Amniotic stem cell (primary cell): ENCODE measurements around the gene IFITM1.
"Not testable (repeated sequence)": the region's sequence is repeated elsewhere in the genome, so short reads cannot be mapped to it uniquely, and the experiment has no call there.

ENCODE experiments used
- DNase-seq: peaks from one replicate; lab custom pipeline; 2025; lab: John Stamatoyannopoulos, UW

IFITM1 gene

GRCh38 chr11:326592-326841 lies 12.7 kb downstream of the IFITM1 start:
- DNase-seq = no peak

- no peak for DNase-seq
Observed at GRCh38 chr11:326842-327580, 13.2 kb downstream of the IFITM1 start.

GRCh38 chr11:327581-327923 lies 13.7 kb downstream of the IFITM1 start:
- no peak for DNase-seq

GRCh38 chr11:328012-328411 lies 14.2 kb downstream of the IFITM1 start:
- DNase-seq = no peak

- DNase-seq = not testable (repeated sequence)
Observed at GRCh38 chr11:328516-329100, 14.8 kb downstream of the IFITM1 start.

- no peak for DNase-seq
Observed at GRCh38 chr11:329886-330253, 16.0 kb downstream of the IFITM1 start.

- no peak for DNase-seq
Observed at GRCh38 chr11:330307-330693, 16.5 kb downstream of the IFITM1 start.

GRCh38 chr11:330694-331357 lies 17.0 kb downstream of the IFITM1 start:
- DNase-seq = no peak

GRCh38 chr11:331358-332060 lies 17.7 kb downstream of the IFITM1 start:
- no peak for DNase-seq

GRCh38 chr11:332651-333480 lies 19.0 kb downstream of the IFITM1 start:
- no peak for DNase-seq

GRCh38 chr11:333616-334263 lies 19.9 kb downstream of the IFITM1 start:
- DNase-seq = not testable (repeated sequence)

GRCh38 chr11:334264-334994 lies 20.6 kb downstream of the IFITM1 start:
- DNase-seq = no peak

- DNase-seq = no peak
Observed at GRCh38 chr11:335779-336658, 22.2 kb downstream of the IFITM1 start.

- DNase-seq = no peak
Observed at GRCh38 chr11:336659-337198, 22.9 kb downstream of the IFITM1 start.

- DNase-seq = no peak
Observed at GRCh38 chr11:337711-338110, 23.9 kb downstream of the IFITM1 start.

GRCh38 chr11:339963-340362 lies 26.1 kb downstream of the IFITM1 start:
- no peak for DNase-seq

- DNase-seq = no peak
Observed at GRCh38 chr11:340539-341512, 27.0 kb downstream of the IFITM1 start.

- DNase-seq = no peak
Observed at GRCh38 chr11:342328-342727, 28.5 kb downstream of the IFITM1 start.
